H1 (cell line): ENCODE results near the gene OR52A5. TPM values are rescaled to one million over a fixed set of nuclear protein-coding genes. Genes with fewer than 3 reads are reported as not detected.

Source experiments
- CTCF ChIA-PET: fragments of 300-600 bp; sonication (Branson Sonifier 250); formaldehyde crosslinking; loops from one replicate; lab custom pipeline; 2021; ENCODE audit not compliant: partially characterized antibody; lab: Charles Lee
- POLR2A ChIA-PET: fragments of 300-600 bp; sonication (Branson Sonifier 250); formaldehyde crosslinking; loops from one replicate; lab custom pipeline; 2021; ENCODE audit warnings: inconsistent platforms; ENCODE audit not compliant: partially characterized antibody; lab: Charles Lee
- DNase-seq, 2 experiments: peaks; one replicate each; pipeline versions ENCODE4 v3.0.0 to v3.0.0-alpha.2; 2010 to 2022; ENCODE audit warnings: low spot score in 2 of 2, low read depth in 1 of 2, mixed read lengths in 1 of 2
- FAIRE-seq: peaks from 2 replicates; lab custom pipeline; 2011; peaks lifted over from hg19 to GRCh38; lab: Jason Lieb, UNC
- H2AFZ ChIP-seq: 2 replicates; pipeline ENCODE4 v1.8.1; 2012; ENCODE audit warnings: low read length, inconsistent platforms
- H2AK5ac ChIP-seq: 2 replicates; pipeline ENCODE4 v1.6.1; 2013; ENCODE audit warnings: low read depth, low read length
- H2BK120ac ChIP-seq: replicated peaks from 2 replicates; pipeline ENCODE3; 2013; ENCODE audit warnings: low read depth, low read length, inconsistent platforms
- H2BK12ac ChIP-seq: 2 replicates; pipeline ENCODE4 v1.6.1; 2013; ENCODE audit warnings: low read depth, low read length
- H2BK15ac ChIP-seq: 2 replicates; pipeline ENCODE4 v1.6.1; 2013; ENCODE audit warnings: low read length
- H2BK20ac ChIP-seq: 2 replicates; pipeline ENCODE4 v1.6.1; 2013; ENCODE audit warnings: low read length
- H2BK5ac ChIP-seq: 2 replicates; pipeline ENCODE4 v1.6.1; 2013; ENCODE audit warnings: low read depth, low read length
- H3K14ac ChIP-seq: 2 replicates; pipeline ENCODE4 v1.6.1; 2013; ENCODE audit warnings: inconsistent platforms; ENCODE audit not compliant: insufficient read length
- H3K18ac ChIP-seq: 2 replicates; pipeline ENCODE4 v1.6.1; 2013; ENCODE audit warnings: low read length; ENCODE audit errors: extremely low read depth
- H3K23ac ChIP-seq: 2 replicates; pipeline ENCODE4 v1.6.1; 2013; ENCODE audit warnings: inconsistent platforms; ENCODE audit not compliant: insufficient read length
- H3K23me2 ChIP-seq: 2 replicates; pipeline ENCODE4 v1.6.1; 2013; ENCODE audit warnings: low read depth, low read length
- H3K27ac ChIP-seq: 2 replicates; pipeline ENCODE4 v1.6.1; 2011; ENCODE audit warnings: low read depth, low read length, inconsistent platforms
- H3K27me3 ChIP-seq, 4 experiments: replicated peaks in 1 of 4; 1 replicate in 1 of 4; 2 replicates in 3 of 4; pipeline versions ENCODE4 v1.6.1 to v1.8.1; 2011 to 2013; ENCODE audit warnings: low read length in 3 of 4, mild to moderate bottlenecking in 3 of 4, inconsistent platforms in 2 of 4, mixed read lengths in 2 of 4, moderate library complexity in 1 of 4; ENCODE audit not compliant: control insufficient read depth in 3 of 4, insufficient read depth in 3 of 4; ENCODE audit errors: extremely low read depth in 1 of 4
- H3K36me3 ChIP-seq, 4 experiments: 2 replicates each; pipeline versions ENCODE4 v1.6.1 to v1.8.1; 2011 to 2013; ENCODE audit warnings: mild to moderate bottlenecking in 4 of 4, low read length in 3 of 4, moderate library complexity in 2 of 4, control low read depth in 1 of 4, inconsistent platforms in 1 of 4; ENCODE audit not compliant: insufficient read depth in 4 of 4, control insufficient read depth in 2 of 4
- H3K4ac ChIP-seq: replicated peaks from 2 replicates; pipeline ENCODE3; 2013; ENCODE audit warnings: low read length, low read depth, mixed read lengths, inconsistent platforms; ENCODE audit not compliant: insufficient read length
- H3K4me1 ChIP-seq, 4 experiments: replicated peaks in 1 of 4; 1 replicate in 1 of 4; 2 replicates in 3 of 4; pipeline versions ENCODE4 v1.6.1 to v1.8.1; 2011 to 2013; ENCODE audit warnings: low read length in 3 of 4, inconsistent platforms in 2 of 4, mixed read lengths in 1 of 4; ENCODE audit not compliant: insufficient read depth in 4 of 4, control insufficient read depth in 3 of 4
- H3K4me2 ChIP-seq, 2 experiments: 2 replicates each; pipeline versions ENCODE4 v1.6.1 to v1.8.1; 2011 to 2013; ENCODE audit warnings: low read depth in 2 of 2, low read length in 2 of 2, control low read depth in 1 of 2, inconsistent platforms in 1 of 2, mild to moderate bottlenecking in 1 of 2; ENCODE audit not compliant: insufficient read depth in 1 of 2
- H3K4me3 ChIP-seq, 4 experiments: fragments of 200-600, 300-600 bp in 1 of 4; sonication (generic), shearing (Covaris generic), sonication (Bioruptor Twin) in 1 of 4; 2 replicates each; pipeline versions ENCODE4 v1.5.1 to v1.8.1; 2011 to 2016; ENCODE audit warnings: low read length in 4 of 4, low read depth in 3 of 4, control low read depth in 2 of 4, inconsistent platforms in 2 of 4, mild to moderate bottlenecking in 2 of 4, mixed read lengths in 1 of 4, moderate library complexity in 1 of 4; ENCODE audit not compliant: insufficient read depth in 2 of 4; ENCODE audit errors: extremely low read depth in 1 of 4
- H3K56ac ChIP-seq: replicated peaks from 2 replicates; pipeline ENCODE3; 2013; ENCODE audit warnings: low read depth, mild to moderate bottlenecking, mixed read lengths, low read length, inconsistent platforms; ENCODE audit not compliant: insufficient read length
- H3K79me1 ChIP-seq: 2 replicates; pipeline ENCODE4 v1.6.1; 2013; ENCODE audit warnings: low read depth, low read length, control low read depth
- H3K79me2 ChIP-seq, 2 experiments: 2 replicates each; pipeline versions ENCODE4 v1.6.1 to v1.8.1; 2012 to 2013; ENCODE audit warnings: low read length in 2 of 2, mild to moderate bottlenecking in 2 of 2, inconsistent platforms in 1 of 2; ENCODE audit not compliant: insufficient read depth in 2 of 2, control insufficient read depth in 1 of 2
- H3K9ac ChIP-seq, 4 experiments: replicated peaks in 1 of 4; 1 replicate in 1 of 4; 2 replicates in 3 of 4; pipeline versions ENCODE4 v1.6.1 to v1.8.1; 2011 to 2013; ENCODE audit warnings: low read depth in 3 of 4, low read length in 3 of 4, control low read depth in 2 of 4, mild to moderate bottlenecking in 2 of 4, moderate library complexity in 2 of 4, inconsistent platforms in 1 of 4; ENCODE audit errors: extremely low read depth in 1 of 4
- H3K9me3 ChIP-seq, 2 experiments: 2 replicates each; pipeline versions ENCODE4 v1.6.1 to v1.8.1; 2012 to 2013; ENCODE audit warnings: mild to moderate bottlenecking in 2 of 2, moderate library complexity in 2 of 2, control low read depth in 1 of 2, inconsistent platforms in 1 of 2, low read depth in 1 of 2, low read length in 1 of 2, mixed read lengths in 1 of 2; ENCODE audit not compliant: insufficient read depth in 2 of 2
- H4K20me1 ChIP-seq, 2 experiments: replicated peaks in 1 of 2; 2 replicates each; pipeline versions ENCODE3 to v1.8.1; 2011 to 2013; ENCODE audit warnings: inconsistent platforms in 2 of 2, low read length in 2 of 2, mild to moderate bottlenecking in 1 of 2; ENCODE audit not compliant: insufficient read depth in 2 of 2, control insufficient read depth in 1 of 2
- H4K5ac ChIP-seq: 2 replicates; pipeline ENCODE4 v1.6.1; 2013; ENCODE audit warnings: low read length, low read depth, mixed read lengths, inconsistent platforms; ENCODE audit not compliant: insufficient read length
- H4K8ac ChIP-seq: 2 replicates; pipeline ENCODE4 v1.8.0; 2013; ENCODE audit warnings: mild to moderate bottlenecking, moderate library complexity, low read length, inconsistent platforms; ENCODE audit not compliant: insufficient read depth; ENCODE audit errors: extremely low read depth
- H4K91ac ChIP-seq: replicated peaks from 2 replicates; pipeline ENCODE3; 2013; ENCODE audit warnings: low read length, mixed read lengths, inconsistent platforms; ENCODE audit not compliant: insufficient read length
- CEBPB ChIP-seq: IDR thresholded peaks from 2 replicates; pipeline ENCODE4 v1.6.1; 2012; ENCODE audit warnings: low read depth, low read length
- CTCF ChIP-seq, 3 experiments: IDR thresholded peaks; 1 replicate in 2 of 3; 2 replicates in 1 of 3; pipeline versions ENCODE4 v1.5.1 to v1.6.1; 2011; ENCODE audit warnings: low read length in 3 of 3, mild to moderate bottlenecking in 3 of 3, inconsistent platforms in 2 of 3, low read depth in 1 of 3, moderate library complexity in 1 of 3; ENCODE audit not compliant: insufficient read depth in 1 of 3; ENCODE audit errors: control extremely low read depth in 1 of 3
- NRF1 ChIP-seq: IDR thresholded peaks from 2 replicates; pipeline ENCODE4 v1.6.1; 2011; ENCODE audit warnings: mild to moderate bottlenecking, low read depth, low read length, improper control_type of control experiment
- RAD21 ChIP-seq, 2 experiments: IDR thresholded peaks in 1 of 2; conservative IDR thresholded peaks in 1 of 2; 2 replicates each; pipeline ENCODE4 v1.6.1; 2011; ENCODE audit warnings: low read depth in 2 of 2, low read length in 2 of 2, improper control_type of control experiment in 1 of 2, inconsistent platforms in 1 of 2, mild to moderate bottlenecking in 1 of 2, moderate library complexity in 1 of 2
- RBBP5 ChIP-seq: IDR thresholded peaks from 2 replicates; pipeline ENCODE4 v1.7.1; 2012; ENCODE audit warnings: low read depth, mild to moderate bottlenecking, inconsistent platforms, low read length, moderate library complexity, borderline replicate concordance
- RFX5 ChIP-seq: IDR thresholded peaks from 2 replicates; pipeline ENCODE4 v1.6.1; 2011; ENCODE audit warnings: low read depth, low read length, improper control_type of control experiment, borderline replicate concordance
- SP2 ChIP-seq: IDR thresholded peaks from 2 replicates; pipeline ENCODE4 v1.6.1; 2012; ENCODE audit warnings: mild to moderate bottlenecking, low read length, inconsistent platforms
- TAF7 ChIP-seq: optimal IDR thresholded peaks from 2 replicates; pipeline ENCODE3; 2011; ENCODE audit warnings: low read depth, mild to moderate bottlenecking, inconsistent platforms, low read length, moderate library complexity, borderline replicate concordance
- YY1 ChIP-seq: IDR thresholded peaks from 2 replicates; pipeline ENCODE4 v1.6.1; 2011; ENCODE audit warnings: low read depth, mild to moderate bottlenecking, low read length
- WGBS, 2 experiments: shearing (Covaris generic) in 1 of 2; methylation state at CpG; one replicate each; pipeline versions ENCODE4 v1.1.6 to v1.1.7; 2013 to 2015; ENCODE audit warnings: low lambda C conversion rate in 2 of 2, mixed read lengths in 2 of 2, inconsistent platforms in 1 of 2, low coverage in 1 of 2, missing lambda C conversion rate in 1 of 2; ENCODE audit not compliant: insufficient replicate concordance in 2 of 2, insufficient coverage in 1 of 2, insufficient read length in 1 of 2; ENCODE audit errors: extremely low coverage in 1 of 2, missing lambda C conversion rate in 1 of 2; 5-methylcytosine and 5-hydroxymethylcytosine counted together
- polyA plus RNA-seq, 7 experiments: library from polyadenylated mRNA; depleted of rRNA in 3 of 7; stranded (reverse) in 5 of 7; unstranded in 2 of 7; fragments of >200 nt in 5 of 7; fragments of 200-250 nt in 2 of 7; gene quantifications; 1 replicate in 5 of 7; 2 replicates in 1 of 7; 4 replicates in 1 of 7; pipeline versions ENCODE4 v1.2.1 to v1.2.3, GENCODE V29; 2011 to 2013; ENCODE audit warnings: missing spikeins in 2 of 7, mixed read lengths in 2 of 7
- total RNA-seq: library from RNA; stranded (reverse); fragmentation: NEBNext Ultra II Directional; extraction: Animal tissue kit (Norgen Biotek cat#: 25700); gene quantifications from 2 replicates; pipeline ENCODE4 v1.2.1, GENCODE V29; 2021

The OR52A5 gene
- total and polyA plus RNA-seq, 2 of the 8 experiments (the other 6 are each of a cell fraction or from before 2014, with no cell fraction given), result 0.02 to 0.11 TPM

DNA sequence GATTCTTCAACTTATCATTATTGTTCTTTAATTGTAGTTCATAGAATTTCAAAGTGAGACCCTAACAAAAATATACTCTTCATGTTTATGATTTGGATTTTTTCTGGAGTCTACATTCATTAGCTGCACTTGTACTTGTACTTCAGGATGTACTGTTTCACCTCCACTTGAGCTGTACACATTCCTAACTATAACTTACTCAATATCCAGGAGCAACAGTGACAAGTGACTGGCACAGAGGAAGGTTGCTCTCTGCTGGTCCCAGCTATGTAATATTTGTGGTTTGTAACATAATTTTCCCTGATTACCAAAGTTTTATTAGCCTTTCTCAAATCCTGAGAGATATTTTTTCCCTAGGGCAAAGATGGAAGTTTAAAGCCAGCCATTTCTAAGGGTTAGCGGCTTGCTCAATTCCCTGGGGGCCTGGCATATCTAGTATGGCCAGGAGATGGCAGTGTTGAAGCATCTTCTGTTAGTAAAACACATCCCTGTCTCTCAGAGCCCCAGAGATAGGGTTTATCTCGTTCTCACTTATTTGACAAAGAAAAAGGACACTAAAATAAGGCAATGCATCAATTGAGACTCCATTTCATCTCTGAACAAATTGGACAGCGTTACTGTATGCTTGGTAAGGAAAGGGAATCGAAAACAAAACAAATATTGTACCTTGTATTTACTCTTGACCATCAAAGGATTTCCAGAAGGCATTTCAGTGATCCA is 14.2 kb downstream of the OR52A5 start:
- Histone ChIP-seq H2BK20ac (no peak overlapping the region), H4K91ac (no peak overlapping the region), H3K23ac (no peak overlapping the region), H2BK15ac (no peak overlapping the region), H2AFZ (no peak overlapping the region; the same call in 1 of the 2 replicates), H3K36me3 (no peaks in the 10 kb centered on the region), H3K4me1 (no peaks in the 10 kb centered on the region), H3K18ac (no peak overlapping the region), H3K9me3 (no peaks in the 10 kb centered on the region), H2BK120ac (no peak overlapping the region), H3K27ac (no peak overlapping the region), H4K20me1 (no peaks in the 10 kb centered on the region), H3K9ac (no peak overlapping the region), H3K27me3 (no peaks in the 10 kb centered on the region), H3K4me3 (no peak overlapping the region), H2AK5ac (no peak overlapping the region), H3K56ac (no peak overlapping the region), H3K14ac (no peak overlapping the region), H2BK5ac (no peak overlapping the region), H2BK12ac (no peak overlapping the region), H3K4me2 (no peak overlapping the region), H3K79me1 (no peaks in the 10 kb centered on the region), H3K23me2 (no peaks in the 10 kb centered on the region), H3K79me2 (no peaks in the 10 kb centered on the region), H4K8ac (no peak overlapping the region), H3K4ac (no peak overlapping the region), H4K5ac (no peak overlapping the region)
- peak; percentile 48 to 79 (median 77) for TF ChIP-seq CTCF (IDR thresholded peaks at IDR 0.05; ENCODE audit: control extremely low read depth in 1 of 3, insufficient read depth in 1 of 3, low read depth in 1 of 3, low read length in 3 of 3)
- peak; percentile 50; the same call in 1 of the 2 replicates for TF ChIP-seq CEBPB
- TF ChIP-seq TAF7, result no peak
- peak; percentile 65; the same call in 1 of the 2 replicates for TF ChIP-seq YY1
- TF ChIP-seq RFX5, result no peak
- TF ChIP-seq RAD21 (IDR thresholded peaks at IDR 0.05 in 1 of 2, conservative IDR thresholded peaks at IDR 0.05 in 1 of 2; ENCODE audit: low read depth in 2 of 2, low read length in 2 of 2), result peak; percentile 90 to 91
- TF ChIP-seq SP2, result no peak
- no peak for TF ChIP-seq RBBP5
- no peak for TF ChIP-seq NRF1
- 14% methylated on average over 4 of the region's 4 CpGs; no CpG with 5 or more reads in 1 of the 2 experiments for WGBS, 2 experiments
- POLR2A ChIA-PET, result no interaction called here
- CTCF ChIA-PET, result interaction anchor here (0.6 to 3.4 kb wide), 18 partner anchors 12 to 497 kb away, joined by 3 to 24 read pairs (median 3); no protein-coding TSS in a partner anchor
- DNase-seq (peak; percentile 44 to 86), FAIRE-seq (peak; percentile 86)
